GM18861 (cell line): ENCODE data around the gene ARHGAP10.
"Not testable (repeated sequence)": the region's sequence is repeated elsewhere in the genome, so short reads cannot be mapped to it uniquely, and the experiment has no call there.

Experiments
- ATAC-seq: cut with Tn5 transposase; IDR thresholded peaks from one replicate; pipeline ENCODE4 v1.9.1; 2021; ENCODE audit not compliant: unreplicated experiment

The ARHGAP10 gene

GRCh38 chr4:147885216-147885615 is 153.3 kb downstream of the ARHGAP10 start:
- ATAC-seq: not testable (repeated sequence)

GRCh38 chr4:147891476-147892115 is 159.7 kb downstream of the ARHGAP10 start:
- ATAC-seq: no peak

GRCh38 chr4:147899512-147899911 is 167.6 kb downstream of the ARHGAP10 start:
- ATAC-seq: no peak

GRCh38 chr4:147901388-147901787 is 169.5 kb downstream of the ARHGAP10 start:
- ATAC-seq: no peak

GRCh38 chr4:147901916-147902315 is 170.0 kb downstream of the ARHGAP10 start:
- ATAC-seq: no peak

- ATAC-seq: peak; percentile 51
Observed at GRCh38 chr4:147909225-147909624, 177.3 kb downstream of the ARHGAP10 start.

GRCh38 chr4:147910315-147910714 is 178.4 kb downstream of the ARHGAP10 start:
- ATAC-seq: no peak

- not testable (repeated sequence) for ATAC-seq
Observed at GRCh38 chr4:147912106-147912505, 180.2 kb downstream of the ARHGAP10 start.

GRCh38 chr4:147913137-147913536 is 181.2 kb downstream of the ARHGAP10 start:
- ATAC-seq: peak; percentile 46

- no peak for ATAC-seq
Observed at GRCh38 chr4:147916351-147916750, 184.5 kb downstream of the ARHGAP10 start.

GRCh38 chr4:147923381-147923780 is 191.5 kb downstream of the ARHGAP10 start:
- no peak for ATAC-seq

GRCh38 chr4:147923854-147924253 is 192.0 kb downstream of the ARHGAP10 start:
- ATAC-seq: peak; percentile 45

GRCh38 chr4:147924604-147925412 is 192.9 kb downstream of the ARHGAP10 start:
- ATAC-seq: no peak

- no peak for ATAC-seq
Observed at GRCh38 chr4:147927377-147928137, 195.7 kb downstream of the ARHGAP10 start.

GRCh38 chr4:147928400-147928799 is 196.5 kb downstream of the ARHGAP10 start:
- ATAC-seq: no peak

- ATAC-seq: no peak
Observed at GRCh38 chr4:147929746-147930145, 197.9 kb downstream of the ARHGAP10 start.

GRCh38 chr4:147933316-147933715 is 201.4 kb downstream of the ARHGAP10 start:
- ATAC-seq: no peak

- no peak for ATAC-seq
Observed at GRCh38 chr4:147933779-147934178, 201.9 kb downstream of the ARHGAP10 start.

- no peak for ATAC-seq
Observed at GRCh38 chr4:147938496-147938895, 206.6 kb downstream of the ARHGAP10 start.

GRCh38 chr4:147940171-147940570 is 208.3 kb downstream of the ARHGAP10 start:
- ATAC-seq: no peak

GRCh38 chr4:147941373-147941772 is 209.5 kb downstream of the ARHGAP10 start:
- no peak for ATAC-seq

- ATAC-seq: peak; percentile 36
Observed at GRCh38 chr4:147942729-147943128, 210.8 kb downstream of the ARHGAP10 start.
